ENCODE data around the gene ARHGEF17. TPM values are rescaled to one million over a fixed set of nuclear protein-coding genes. Genes with fewer than 3 reads are reported as not detected.

Gene ARHGEF17
- total RNA-seq, 1 donor from 2014 or later: 56.5 TPM

GRCh38 chr11:73381589-73381988 lies 73.5 kb downstream of the ARHGEF17 start:
- intact Hi-C loops (cut with DNase I): no loop called here
- H3K36me3 ChIP-seq: no peaks in the 10 kb centered on the region
- peak overlapping the region; percentile 11 for H3K27ac ChIP-seq
- H3K4me1 ChIP-seq: peaks cover 90% of the 10 kb centered on the region
- no peaks in the 10 kb centered on the region for H3K27me3 ChIP-seq (ENCODE audit: low read depth)
- no peak for ATAC-seq
- H3K9me3 ChIP-seq: no peaks in the 10 kb centered on the region
- no peak overlapping the region for H3K4me3 ChIP-seq
- DNase-seq: peak; percentile 69
- TF ChIP-seq CTCF (IDR thresholded peaks at IDR 0.05): no peak

GRCh38 chr11:73382183-73382582 lies 74.1 kb downstream of the ARHGEF17 start:
- Histone ChIP-seq H3K4me1 (peaks cover 91% of the 10 kb centered on the region), H3K27ac (no peak overlapping the region)
- no peak for ATAC-seq

GRCh38 chr11:73382747-73383146 lies 74.7 kb downstream of the ARHGEF17 start:
- Histone ChIP-seq H3K36me3 (no peaks in the 10 kb centered on the region), H3K4me3 (no peak overlapping the region), H3K4me1 (peaks cover 93% of the 10 kb centered on the region), H3K27me3 (ENCODE audit: low read depth) (no peaks in the 10 kb centered on the region), H3K27ac (no peak overlapping the region), H3K9me3 (no peaks in the 10 kb centered on the region)
- no peak for ATAC-seq
- no peak for DNase-seq
- intact Hi-C loops (cut with DNase I): no loop called here
- TF ChIP-seq CTCF (IDR thresholded peaks at IDR 0.05): no peak

More at GRCh38 chr11:73382183-73382582, 74.1 kb downstream of the ARHGEF17 start:
- intact Hi-C loops (cut with DNase I): no loop called here
- DNase-seq: no peak
- no peaks in the 10 kb centered on the region for H3K36me3 ChIP-seq
- no peak overlapping the region for H3K4me3 ChIP-seq
- H3K9me3 ChIP-seq: no peaks in the 10 kb centered on the region
- no peaks in the 10 kb centered on the region for H3K27me3 ChIP-seq (ENCODE audit: low read depth)
- TF ChIP-seq CTCF (IDR thresholded peaks at IDR 0.05): no peak

GRCh38 chr11:73383249-73384124 lies 75.4 kb downstream of the ARHGEF17 start:
- intact Hi-C loops (cut with DNase I): no loop called here
- DNase-seq: no peak
- Histone ChIP-seq H3K9me3 (no peaks in the 10 kb centered on the region), H3K27me3 (ENCODE audit: low read depth) (no peaks in the 10 kb centered on the region), H3K4me3 (peak overlapping the region; percentile 6), H3K27ac (peak overlapping the region; percentile 81), H3K4me1 (peaks cover 96% of the 10 kb centered on the region), H3K36me3 (no peaks in the 10 kb centered on the region)
- no peak for ATAC-seq
- no peak for TF ChIP-seq CTCF (IDR thresholded peaks at IDR 0.05)

GRCh38 chr11:73384125-73384441 lies 76.0 kb downstream of the ARHGEF17 start:
- DNase-seq (no peak), ATAC-seq (no peak)
- intact Hi-C loops (cut with DNase I): no loop called here
- H3K4me1 ChIP-seq: peaks cover 96% of the 10 kb centered on the region
- H3K4me3 ChIP-seq: no peak overlapping the region
- peak overlapping the region; percentile 81 for H3K27ac ChIP-seq
- TF ChIP-seq CTCF (IDR thresholded peaks at IDR 0.05): no peak
- H3K36me3 ChIP-seq: no peaks in the 10 kb centered on the region
- no peaks in the 10 kb centered on the region for H3K9me3 ChIP-seq
- no peaks in the 10 kb centered on the region for H3K27me3 ChIP-seq (ENCODE audit: low read depth)
